ENCODE data around the gene ZFYVE27.
A peak's percentile ranks its signal among the peaks of the same experiment; 100 is the strongest.

Gene ZFYVE27

GRCh38 chr10:97714401-97715258 is 22.3 kb upstream of the ZFYVE27 start:
- DNase-seq (ENCODE audit: low read depth): peak; percentile 62

GRCh38 chr10:97715259-97715874 is 21.6 kb upstream of the ZFYVE27 start:
- no peak for DNase-seq (ENCODE audit: low read depth)

- DNase-seq (ENCODE audit: low read depth): no peak
Measured at GRCh38 chr10:97717627-97718026, 19.3 kb upstream of the ZFYVE27 start.

GRCh38 chr10:97718178-97718577 is 18.8 kb upstream of the ZFYVE27 start:
- DNase-seq (ENCODE audit: low read depth): no peak

- DNase-seq (ENCODE audit: low read depth): no peak
Measured at GRCh38 chr10:97718659-97719142, 18.2 kb upstream of the ZFYVE27 start.

GRCh38 chr10:97719602-97720001 is 17.3 kb upstream of the ZFYVE27 start:
- DNase-seq (ENCODE audit: low read depth): no peak

GRCh38 chr10:97721871-97722780 is 14.8 kb upstream of the ZFYVE27 start:
- no peak for DNase-seq (ENCODE audit: low read depth)

GRCh38 chr10:97723001-97723400 is 13.9 kb upstream of the ZFYVE27 start:
- DNase-seq (ENCODE audit: low read depth): no peak

GRCh38 chr10:97724341-97724941 is 12.5 kb upstream of the ZFYVE27 start:
- DNase-seq (ENCODE audit: low read depth): peak; percentile 71

GRCh38 chr10:97726636-97727178 is 10.2 kb upstream of the ZFYVE27 start:
- peak; percentile 86 for DNase-seq (ENCODE audit: low read depth)

GRCh38 chr10:97729014-97729413 is 7.9 kb upstream of the ZFYVE27 start:
- DNase-seq (ENCODE audit: low read depth): no peak

GRCh38 chr10:97731346-97732051 is 5.4 kb upstream of the ZFYVE27 start:
- DNase-seq (ENCODE audit: low read depth): peak; percentile 63

- DNase-seq (ENCODE audit: low read depth): no peak
Measured at GRCh38 chr10:97732052-97732359, 4.9 kb upstream of the ZFYVE27 start.

GRCh38 chr10:97733256-97733655 is 3.7 kb upstream of the ZFYVE27 start:
- no peak for DNase-seq (ENCODE audit: low read depth)

GRCh38 chr10:97734021-97734420 is 2.9 kb upstream of the ZFYVE27 start:
- DNase-seq (ENCODE audit: low read depth): no peak

- no peak for DNase-seq (ENCODE audit: low read depth)
Measured at GRCh38 chr10:97736403-97736901, 476 bp upstream of the ZFYVE27 start.

- no peak for DNase-seq (ENCODE audit: low read depth)
Measured at GRCh38 chr10:97737770-97738265, 890 bp downstream of the ZFYVE27 start.

GRCh38 chr10:97738616-97739015 is 1.7 kb downstream of the ZFYVE27 start:
- DNase-seq (ENCODE audit: low read depth): no peak

GRCh38 chr10:97740613-97741012 is 3.7 kb downstream of the ZFYVE27 start:
- DNase-seq (ENCODE audit: low read depth): no peak

- DNase-seq (ENCODE audit: low read depth): no peak
Measured at GRCh38 chr10:97743169-97743943, 6.4 kb downstream of the ZFYVE27 start.
